HEK293 (cell line): ENCODE results near the gene FAH.

ENCODE experiments used
- PRDM1 ChIP-seq: fragments of 450-650 bp; formaldehyde crosslinking; IDR thresholded peaks from 2 replicates; pipeline ENCODE4; 2016; ENCODE audit warnings: missing biosample characterization, missing genetic modification characterization
- YY2 ChIP-seq: fragments of 450-650 bp; formaldehyde crosslinking; IDR thresholded peaks from 2 replicates; pipeline ENCODE4 v1.5.1; 2016; ENCODE audit warnings: missing biosample characterization, missing genetic modification characterization
- ZNF221 ChIP-seq: fragments of 450-650 bp; formaldehyde crosslinking; IDR thresholded peaks from 2 replicates; pipeline ENCODE4 v1.5.1; 2017; ENCODE audit warnings: missing biosample characterization, missing genetic modification characterization, borderline replicate concordance
- ZNF335 ChIP-seq: fragments of 450-650 bp; formaldehyde crosslinking; conservative IDR thresholded peaks from 2 replicates; pipeline ENCODE4 v1.5.1; 2016; ENCODE audit warnings: missing biosample characterization, missing genetic modification characterization
- ZNF366 ChIP-seq: fragments of 450-650 bp; formaldehyde crosslinking; conservative IDR thresholded peaks from 2 replicates; pipeline ENCODE4 v1.5.1; 2016; ENCODE audit warnings: missing biosample characterization, missing genetic modification characterization
- ZNF37A ChIP-seq: fragments of 450-650 bp; IDR thresholded peaks from 2 replicates; pipeline ENCODE4 v1.5.1; 2018; ENCODE audit warnings: missing biosample characterization, missing genetic modification characterization
- ZNF510 ChIP-seq: fragments of 450-650 bp; formaldehyde crosslinking; IDR thresholded peaks from 2 replicates; pipeline ENCODE4 v1.5.1; 2018; ENCODE audit warnings: mild to moderate bottlenecking, missing genetic modification characterization, missing biosample characterization; ENCODE audit not compliant: insufficient replicate concordance
- ZNF660 ChIP-seq: fragments of 450-650 bp; IDR thresholded peaks from 2 replicates; pipeline ENCODE4 v1.5.1; 2018; ENCODE audit warnings: missing biosample characterization, mild to moderate bottlenecking, missing genetic modification characterization
- ZNF670 ChIP-seq: fragments of 450-650 bp; formaldehyde crosslinking; IDR thresholded peaks from 2 replicates; pipeline ENCODE4 v1.5.1; 2016; ENCODE audit warnings: missing biosample characterization, missing genetic modification characterization, low read depth
- TF ChIP-seq, protein P1 (sequence below): fragments of 450-650 bp; formaldehyde crosslinking; IDR thresholded peaks from 2 replicates; pipeline ENCODE4 v1.5.1; 2016; ENCODE audit warnings: missing biosample characterization, missing genetic modification characterization
- TF ChIP-seq, protein P2 (sequence below): fragments of 450-650 bp; formaldehyde crosslinking; IDR thresholded peaks from 2 replicates; pipeline ENCODE4 v1.5.1; 2016; ENCODE audit warnings: missing biosample characterization, missing genetic modification characterization
- TF ChIP-seq, protein P3 (sequence below): fragments of 450-650 bp; formaldehyde crosslinking; IDR thresholded peaks from 2 replicates; pipeline ENCODE4 v1.5.1; 2017; ENCODE audit warnings: missing biosample characterization, missing genetic modification characterization

DNA sequence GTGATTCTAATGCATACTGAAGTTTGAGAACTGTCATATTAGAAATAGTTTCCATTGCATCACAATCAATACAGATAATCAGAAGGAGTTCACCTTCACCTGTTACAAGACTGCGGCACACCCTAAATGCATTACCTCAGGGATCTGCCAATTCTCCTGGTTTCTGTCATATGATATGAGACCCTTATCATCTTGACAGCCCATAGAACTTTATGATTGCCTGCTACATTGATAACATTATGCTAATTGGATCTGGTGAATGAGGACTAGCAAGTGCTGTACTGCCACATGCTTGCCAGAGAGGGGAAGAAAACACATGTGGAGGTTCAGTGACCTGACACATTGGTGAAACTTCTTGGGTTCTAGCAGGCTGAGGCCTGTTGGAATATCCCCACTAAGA lies 41.4 kb downstream of the FAH start:
- no peak for TF ChIP-seq ZNF670 (tag by site-specific recombination)
- TF ChIP-seq, protein P1, sequence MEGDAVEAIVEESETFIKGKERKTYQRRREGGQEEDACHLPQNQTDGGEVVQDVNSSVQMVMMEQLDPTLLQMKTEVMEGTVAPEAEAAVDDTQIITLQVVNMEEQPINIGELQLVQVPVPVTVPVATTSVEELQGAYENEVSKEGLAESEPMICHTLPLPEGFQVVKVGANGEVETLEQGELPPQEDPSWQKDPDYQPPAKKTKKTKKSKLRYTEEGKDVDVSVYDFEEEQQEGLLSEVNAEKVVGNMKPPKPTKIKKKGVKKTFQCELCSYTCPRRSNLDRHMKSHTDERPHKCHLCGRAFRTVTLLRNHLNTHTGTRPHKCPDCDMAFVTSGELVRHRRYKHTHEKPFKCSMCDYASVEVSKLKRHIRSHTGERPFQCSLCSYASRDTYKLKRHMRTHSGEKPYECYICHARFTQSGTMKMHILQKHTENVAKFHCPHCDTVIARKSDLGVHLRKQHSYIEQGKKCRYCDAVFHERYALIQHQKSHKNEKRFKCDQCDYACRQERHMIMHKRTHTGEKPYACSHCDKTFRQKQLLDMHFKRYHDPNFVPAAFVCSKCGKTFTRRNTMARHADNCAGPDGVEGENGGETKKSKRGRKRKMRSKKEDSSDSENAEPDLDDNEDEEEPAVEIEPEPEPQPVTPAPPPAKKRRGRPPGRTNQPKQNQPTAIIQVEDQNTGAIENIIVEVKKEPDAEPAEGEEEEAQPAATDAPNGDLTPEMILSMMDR: no peak
- TF ChIP-seq, protein P2, sequence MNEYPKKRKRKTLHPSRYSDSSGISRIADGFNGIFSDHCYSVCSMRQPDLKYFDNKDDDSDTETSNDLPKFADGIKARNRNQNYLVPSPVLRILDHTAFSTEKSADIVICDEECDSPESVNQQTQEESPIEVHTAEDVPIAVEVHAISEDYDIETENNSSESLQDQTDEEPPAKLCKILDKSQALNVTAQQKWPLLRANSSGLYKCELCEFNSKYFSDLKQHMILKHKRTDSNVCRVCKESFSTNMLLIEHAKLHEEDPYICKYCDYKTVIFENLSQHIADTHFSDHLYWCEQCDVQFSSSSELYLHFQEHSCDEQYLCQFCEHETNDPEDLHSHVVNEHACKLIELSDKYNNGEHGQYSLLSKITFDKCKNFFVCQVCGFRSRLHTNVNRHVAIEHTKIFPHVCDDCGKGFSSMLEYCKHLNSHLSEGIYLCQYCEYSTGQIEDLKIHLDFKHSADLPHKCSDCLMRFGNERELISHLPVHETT (tag by site-specific recombination): no peak
- no peak for TF ChIP-seq ZNF335 (tag by site-specific recombination)
- TF ChIP-seq ZNF660 (tag by site-specific recombination): no peak
- TF ChIP-seq, protein P3, sequence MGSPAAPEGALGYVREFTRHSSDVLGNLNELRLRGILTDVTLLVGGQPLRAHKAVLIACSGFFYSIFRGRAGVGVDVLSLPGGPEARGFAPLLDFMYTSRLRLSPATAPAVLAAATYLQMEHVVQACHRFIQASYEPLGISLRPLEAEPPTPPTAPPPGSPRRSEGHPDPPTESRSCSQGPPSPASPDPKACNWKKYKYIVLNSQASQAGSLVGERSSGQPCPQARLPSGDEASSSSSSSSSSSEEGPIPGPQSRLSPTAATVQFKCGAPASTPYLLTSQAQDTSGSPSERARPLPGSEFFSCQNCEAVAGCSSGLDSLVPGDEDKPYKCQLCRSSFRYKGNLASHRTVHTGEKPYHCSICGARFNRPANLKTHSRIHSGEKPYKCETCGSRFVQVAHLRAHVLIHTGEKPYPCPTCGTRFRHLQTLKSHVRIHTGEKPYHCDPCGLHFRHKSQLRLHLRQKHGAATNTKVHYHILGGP (tag by site-specific recombination): no peak
- TF ChIP-seq ZNF366 (tag by site-specific recombination): no peak
- no peak for TF ChIP-seq ZNF221
- TF ChIP-seq ZNF37A (tag by site-specific recombination): no peak
- TF ChIP-seq ZNF510: no peak
- TF ChIP-seq PRDM1 (tag by site-specific recombination): no peak
- no peak for TF ChIP-seq YY2
